OCI-M1 (cell line): ENCODE measurements around the gene NUP210L.
"Not testable (repeated sequence)": the region's sequence is repeated elsewhere in the genome, so short reads cannot be mapped to it uniquely, and the experiment has no call there.

ENCODE experiments used
- DNase-seq: peaks from one replicate; lab custom pipeline; 2025; lab: John Stamatoyannopoulos, UW

Gene NUP210L

GRCh38 chr1:154097873-154098272 is 57.0 kb downstream of the NUP210L start:
- no peak for DNase-seq

DNA sequence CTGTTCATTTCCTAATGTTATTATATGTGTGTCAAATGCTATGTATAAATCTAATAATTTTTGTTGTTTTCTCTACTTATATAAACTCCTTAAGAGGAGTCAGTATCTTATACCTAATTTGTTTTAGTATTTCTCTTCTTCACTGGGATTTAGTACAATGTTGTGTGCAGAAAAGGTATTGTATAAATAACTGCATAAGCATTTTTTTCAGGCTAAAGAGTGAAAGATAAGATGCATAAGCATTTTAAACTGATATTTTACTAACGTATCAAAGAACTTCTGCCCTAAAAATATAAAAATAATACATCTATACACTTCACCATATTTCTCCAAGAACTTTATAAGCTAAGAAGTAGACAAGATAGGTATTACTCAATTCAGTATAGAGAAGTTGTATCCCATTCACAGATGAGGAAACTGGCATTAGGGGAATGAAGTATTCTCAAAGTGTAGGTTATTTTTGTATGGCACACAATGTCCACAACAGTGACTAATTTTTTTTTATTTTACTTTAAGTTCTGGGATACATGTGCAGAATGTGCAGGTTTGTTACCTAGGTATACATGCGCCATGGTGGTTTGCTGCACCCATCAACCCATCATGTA is 59.3 kb downstream of the NUP210L start:
- DNase-seq: no peak

DNA sequence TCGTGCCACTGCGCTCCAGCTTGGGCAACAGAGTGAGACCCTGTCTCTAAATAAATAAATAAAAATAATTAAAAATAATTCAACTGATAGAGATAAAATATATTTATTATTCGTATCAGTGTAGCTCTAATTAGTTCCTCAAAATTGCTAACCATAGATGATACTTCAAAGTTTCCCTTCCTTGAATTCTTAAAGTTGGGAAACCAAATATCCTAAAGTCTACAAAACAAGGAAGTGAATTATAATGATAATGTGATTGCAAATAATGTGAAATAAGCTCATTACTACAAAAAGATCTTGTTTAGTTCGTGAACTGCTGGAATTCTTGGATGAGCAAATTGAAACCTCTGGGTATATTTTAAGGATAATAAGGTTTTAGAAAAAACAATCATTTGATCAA is 60.5 kb downstream of the NUP210L start:
- no peak for DNase-seq

GRCh38 chr1:154093699-154094098 is 61.2 kb downstream of the NUP210L start:
- no peak for DNase-seq

DNA sequence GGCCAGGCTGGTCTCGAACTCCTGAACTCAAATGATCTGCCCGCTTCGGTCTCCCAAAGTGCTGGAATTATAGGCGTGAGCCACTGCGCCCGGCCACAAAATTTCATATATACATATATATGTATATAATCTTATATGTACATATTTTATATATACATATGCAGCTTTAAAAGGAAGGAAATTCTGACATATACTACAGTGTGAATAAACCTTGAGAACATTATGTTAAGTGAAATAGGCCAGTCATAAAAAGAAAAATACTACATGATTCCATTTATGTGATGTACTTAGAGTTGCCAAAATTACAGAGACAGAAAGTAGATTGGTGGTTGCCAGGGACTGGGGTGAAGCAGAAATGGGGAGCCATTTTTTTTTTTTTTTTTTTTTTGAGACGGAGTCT is 63.2 kb downstream of the NUP210L start:
- DNase-seq: no peak

- DNase-seq: no peak
Measured at GRCh38 chr1:154087574-154087973, 67.3 kb downstream of the NUP210L start.

DNA sequence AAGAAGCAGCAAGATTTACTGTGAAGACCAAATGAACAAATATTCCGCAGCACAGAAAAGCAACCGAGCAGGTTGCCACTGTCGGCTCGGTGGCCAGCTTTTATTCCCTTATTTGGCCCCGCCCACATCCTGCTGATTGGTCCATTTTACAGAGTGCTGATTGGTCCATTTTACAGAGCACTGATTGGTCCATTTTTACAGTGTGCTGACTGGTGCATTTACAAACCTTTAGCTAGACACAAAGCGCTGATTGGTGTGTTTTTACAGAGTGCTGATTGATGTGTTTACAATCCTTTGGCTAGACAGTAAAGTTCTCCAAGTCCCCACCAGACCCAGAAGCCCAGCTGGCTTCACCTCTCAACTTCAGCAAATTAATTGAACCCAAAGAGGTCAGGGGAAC is 71.8 kb downstream of the NUP210L start:
- peak; percentile 33 for DNase-seq

DNA sequence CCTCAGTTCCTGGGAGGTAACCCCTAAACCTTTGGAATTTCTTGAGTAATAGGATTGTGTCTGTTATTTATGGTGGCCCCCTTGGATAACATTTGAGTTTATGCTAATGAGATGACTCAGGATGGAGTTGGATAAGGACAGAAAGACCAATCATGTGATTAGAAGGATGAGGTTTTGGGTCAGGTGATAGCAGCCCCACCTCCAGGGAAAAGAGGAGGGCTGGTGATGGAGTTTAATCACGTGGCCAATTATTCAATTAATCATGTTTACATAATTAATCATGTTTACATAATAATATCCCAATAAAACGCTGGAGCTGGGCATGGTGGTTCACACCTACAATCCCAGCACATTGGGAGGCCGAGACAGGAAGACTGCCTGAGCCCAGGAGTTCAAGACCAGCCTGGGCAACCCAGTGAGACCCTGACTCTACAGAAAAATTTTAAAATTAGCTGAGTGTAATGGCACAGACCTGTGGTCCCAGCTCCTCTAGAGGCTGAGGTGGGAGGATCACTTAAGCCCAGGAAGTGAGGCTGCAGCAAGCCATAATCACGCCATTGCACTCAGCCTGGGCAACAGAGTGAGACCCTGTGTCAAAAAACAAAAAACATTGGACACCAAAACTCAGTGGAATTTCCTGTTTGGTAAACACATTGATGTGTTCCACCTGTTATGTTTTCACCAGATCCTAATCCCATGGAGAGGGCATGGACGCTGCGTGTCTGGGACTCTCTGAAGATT is 73.3 kb downstream of the NUP210L start:
- DNase-seq: no peak

- no peak for DNase-seq
Measured at GRCh38 chr1:154076413-154076812, 78.5 kb downstream of the NUP210L start.

DNA sequence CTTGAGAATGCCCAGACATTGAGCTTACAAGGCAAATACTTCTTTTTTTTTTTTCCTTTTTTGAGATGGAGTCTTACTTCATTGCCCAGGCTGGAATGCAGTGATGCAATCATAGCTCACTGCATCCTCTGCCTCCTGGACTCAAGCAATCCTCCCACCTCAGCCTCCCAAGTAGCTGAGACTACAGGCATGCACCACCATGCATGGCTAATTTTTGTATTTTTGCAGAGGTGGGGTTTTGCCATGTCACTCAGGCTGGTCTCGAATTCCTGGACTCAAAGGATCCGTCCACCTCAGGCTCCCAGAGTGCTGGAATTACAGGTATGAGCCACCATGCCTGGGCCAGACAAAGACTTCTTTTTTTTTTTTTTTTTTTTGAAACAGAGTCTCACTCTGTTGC is 79.1 kb downstream of the NUP210L start:
- DNase-seq: no peak

DNA sequence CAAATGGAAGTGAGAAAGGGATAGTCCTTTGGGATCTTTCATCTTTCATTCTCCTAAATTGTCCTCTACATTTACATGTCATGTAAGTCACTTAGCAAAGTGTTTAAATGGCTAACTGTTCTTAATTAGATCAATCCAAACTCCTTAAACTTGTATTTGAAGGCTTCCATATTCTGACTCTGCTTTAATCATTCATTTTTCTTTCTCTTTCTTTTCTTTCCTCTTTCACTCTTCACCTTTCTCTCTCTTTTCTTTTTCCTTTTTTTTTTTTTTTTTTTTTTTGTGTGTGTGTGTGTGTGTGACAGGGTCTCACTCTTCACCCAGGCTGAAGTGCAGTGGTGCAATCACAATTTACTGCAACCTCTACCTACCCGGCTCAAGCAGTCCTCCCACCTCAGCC is 92.6 kb downstream of the NUP210L start:
- no peak for DNase-seq

DNA sequence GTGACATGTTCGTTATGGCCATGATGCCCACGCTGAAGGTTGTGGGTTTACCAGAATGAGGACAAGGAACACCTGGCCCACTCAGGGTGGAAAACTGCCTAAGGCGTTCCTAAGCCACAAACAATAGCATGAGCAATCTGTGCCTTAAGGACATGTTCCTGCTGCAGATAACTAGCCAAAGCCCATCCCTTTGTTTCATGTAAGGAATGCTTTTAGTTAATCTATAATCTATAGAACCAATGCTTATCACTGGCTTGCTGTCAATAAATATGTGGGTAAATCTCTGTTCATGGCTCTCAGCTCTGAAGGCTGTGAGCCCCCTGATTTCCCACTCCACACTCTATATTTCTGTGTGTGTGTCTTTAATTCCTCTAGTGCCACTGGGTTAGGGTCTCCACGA is 107.4 kb downstream of the NUP210L start:
- not testable (repeated sequence) for DNase-seq

DNA sequence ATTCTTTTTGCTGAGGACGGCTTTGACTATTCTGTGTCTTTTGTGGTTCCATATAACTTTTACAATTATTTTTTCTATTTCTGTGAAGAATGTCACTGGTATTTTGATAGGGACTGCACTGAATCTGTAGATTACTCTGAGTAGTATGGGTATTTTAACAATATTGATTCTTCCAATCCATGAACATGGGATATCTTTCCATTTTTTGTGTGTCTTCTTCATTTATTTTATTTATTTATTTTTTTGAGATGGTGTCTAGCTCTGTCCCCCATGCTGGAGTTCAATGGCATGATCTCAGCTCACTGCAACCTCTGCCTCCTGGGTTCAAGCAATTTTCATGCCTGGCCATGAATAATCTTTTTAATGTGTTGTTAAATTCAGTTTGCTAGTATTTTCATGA is 121.2 kb downstream of the NUP210L start:
- DNase-seq: not testable (repeated sequence)

- DNase-seq: no peak
Measured at GRCh38 chr1:154019940-154020339, 134.9 kb downstream of the NUP210L start.

GRCh38 chr1:154019269-154019668 is 135.6 kb downstream of the NUP210L start:
- DNase-seq: no peak

DNA sequence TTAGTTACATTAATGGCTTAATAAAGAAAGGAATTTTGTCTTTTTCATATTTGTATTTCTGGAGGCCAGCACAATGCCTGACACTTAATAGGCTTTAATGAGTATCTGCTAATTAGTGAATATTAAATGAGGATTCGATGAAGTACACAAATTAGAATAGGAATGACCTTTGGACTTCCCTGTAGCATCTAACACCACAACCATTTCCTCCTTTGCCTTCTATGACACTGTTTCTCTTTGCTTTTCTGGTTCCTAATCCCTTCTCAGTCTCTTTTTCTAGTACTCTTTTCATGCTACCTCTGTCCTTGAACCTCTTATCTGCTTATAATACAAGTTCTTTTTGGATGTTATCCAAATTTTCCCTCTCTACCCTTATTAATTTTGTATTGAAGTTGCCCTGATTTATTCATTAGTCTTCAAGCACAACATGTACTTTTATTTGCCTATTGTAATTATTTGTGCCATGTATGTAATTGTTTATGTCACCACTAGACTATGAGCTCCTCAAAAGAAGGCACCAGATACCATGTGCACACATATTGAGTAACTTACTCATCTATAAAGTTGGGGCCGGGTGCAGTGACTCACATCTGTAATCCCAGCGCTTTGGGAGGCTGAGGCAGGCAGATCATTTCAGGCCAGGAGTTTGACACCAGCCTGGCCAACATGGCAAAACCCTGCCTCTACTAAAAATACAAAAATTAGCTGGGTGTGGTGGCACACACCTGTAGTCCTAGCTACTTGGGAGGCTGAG is 140.5 kb downstream of the NUP210L start:
- no peak for DNase-seq

GRCh38 chr1:154012543-154012942 is 142.3 kb downstream of the NUP210L start:
- DNase-seq: not testable (repeated sequence)

GRCh38 chr1:154012129-154012528 is 142.7 kb downstream of the NUP210L start:
- no peak for DNase-seq

- DNase-seq: no peak
Measured at GRCh38 chr1:154006136-154006535, 148.7 kb downstream of the NUP210L start.

DNA sequence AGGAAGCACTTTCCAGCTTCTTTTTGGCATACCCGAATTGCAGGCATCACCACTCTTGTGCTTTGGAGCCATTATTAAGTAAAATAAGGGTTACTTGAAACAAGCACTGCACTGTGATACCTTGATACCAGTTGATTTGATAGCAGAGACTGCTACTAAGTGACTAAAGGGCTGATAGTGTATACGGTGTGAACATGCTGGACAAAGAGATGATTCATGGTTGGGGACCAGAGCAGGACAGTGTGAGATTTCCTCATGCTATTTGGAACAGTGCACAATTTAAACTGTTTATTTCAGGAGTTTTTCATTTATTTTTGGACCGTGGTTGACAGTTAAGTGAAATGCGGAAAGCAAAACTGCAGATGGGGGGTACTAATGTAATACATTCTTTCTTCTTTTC is 154.5 kb downstream of the NUP210L start:
- no peak for DNase-seq

GRCh38 chr1:153996882-153997281 is 158.0 kb downstream of the NUP210L start:
- not testable (repeated sequence) for DNase-seq

DNA sequence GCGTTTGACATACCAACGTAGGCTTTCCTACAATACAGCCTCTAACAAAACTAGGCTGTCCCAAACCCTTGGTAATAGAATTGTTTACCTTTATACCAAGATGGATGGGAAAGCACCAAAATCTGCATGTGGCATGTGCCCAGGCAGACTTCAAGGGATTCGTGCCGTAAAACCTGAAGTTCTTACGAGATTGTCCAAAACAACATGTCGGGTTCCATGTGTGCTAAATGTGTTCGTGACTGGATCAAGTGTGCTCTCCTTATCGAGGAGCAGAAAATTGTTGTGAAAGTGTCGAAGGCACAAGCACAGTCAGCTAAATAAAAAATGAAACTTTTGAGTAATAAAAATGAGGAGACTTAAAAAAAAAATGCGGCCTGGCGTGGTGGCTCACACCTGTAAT is 159.2 kb downstream of the NUP210L start:
- DNase-seq: no peak

GRCh38 chr1:153995202-153995601 is 159.7 kb downstream of the NUP210L start:
- no peak for DNase-seq
